Neural crest cell (in vitro differentiated cells): ENCODE results near the gene SLC2A9. TPM values are rescaled to one million over a fixed set of nuclear protein-coding genes. Genes with fewer than 3 reads are reported as not detected.

Experiments
- DNase-seq: peaks from one replicate; pipeline ENCODE4 v3.0.0; 2021; ENCODE audit warnings: low read depth, mixed read lengths, low spot score
- H3K27ac Mint-ChIP-seq: one replicate; pipeline ENCODE4 v1.8.0; 2021; ENCODE audit warnings: mild to moderate bottlenecking, mixed read lengths; ENCODE audit not compliant: unreplicated experiment
- H3K27me3 Mint-ChIP-seq: 2 replicates; pipeline ENCODE4 v1.8.0; 2021; ENCODE audit warnings: low read depth, mild to moderate bottlenecking, mixed read lengths
- H3K36me3 Mint-ChIP-seq: 2 replicates; pipeline ENCODE4 v1.8.0; 2021; ENCODE audit warnings: low read depth, mild to moderate bottlenecking, mixed read lengths
- H3K4me1 Mint-ChIP-seq: 2 replicates; pipeline ENCODE4 v1.8.0; 2021; ENCODE audit warnings: mixed read lengths
- H3K4me3 Mint-ChIP-seq: one replicate; pipeline ENCODE4 v1.8.0; 2021; ENCODE audit warnings: mild to moderate bottlenecking, mixed read lengths
- H3K9me3 Mint-ChIP-seq: 2 replicates; pipeline ENCODE4 v1.8.0; 2021; ENCODE audit warnings: mixed read lengths
- total RNA-seq: library from RNA; stranded (reverse); gene quantifications from 2 replicates; pipeline ENCODE4 v1.2.1, GENCODE V29; 2021
- TF ChIP-seq, protein P1 (sequence below): fragments of 200-600 bp; sonication (generic); conservative IDR thresholded peaks from 2 replicates; pipeline ENCODE4 v1.5.0; 2021; ENCODE audit warnings: antibody characterized with exemption, mild to moderate bottlenecking

SLC2A9 gene
- total RNA-seq, 1 donor from 2014 or later: 0.26 TPM

DNA sequence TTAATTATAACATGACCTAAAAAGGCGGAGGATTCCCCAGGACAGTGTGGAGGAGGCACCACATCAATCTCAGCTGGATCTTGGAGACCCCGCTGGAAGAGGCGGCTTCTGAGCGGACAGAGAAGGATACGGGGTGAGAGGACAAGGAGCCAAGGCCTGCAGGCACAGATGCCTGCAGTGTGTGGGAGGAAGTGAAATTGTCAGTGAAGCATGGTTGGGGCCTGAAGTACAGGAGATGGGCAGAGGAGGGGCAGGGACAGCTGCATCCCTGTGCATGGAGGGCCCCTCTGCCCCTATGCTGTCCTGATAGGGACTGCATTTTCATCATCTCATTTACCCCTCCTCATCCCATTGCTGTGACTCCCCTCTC, 1.7 kb upstream of the SLC2A9 start:
- no peak for DNase-seq
- no peaks in the 10 kb centered on the region for H3K9me3 Mint-ChIP-seq
- H3K36me3 Mint-ChIP-seq: no peaks in the 10 kb centered on the region
- H3K4me1 Mint-ChIP-seq: peaks cover 51% of the 10 kb centered on the region
- H3K27me3 Mint-ChIP-seq: no peaks in the 10 kb centered on the region
- TF ChIP-seq, protein P1, sequence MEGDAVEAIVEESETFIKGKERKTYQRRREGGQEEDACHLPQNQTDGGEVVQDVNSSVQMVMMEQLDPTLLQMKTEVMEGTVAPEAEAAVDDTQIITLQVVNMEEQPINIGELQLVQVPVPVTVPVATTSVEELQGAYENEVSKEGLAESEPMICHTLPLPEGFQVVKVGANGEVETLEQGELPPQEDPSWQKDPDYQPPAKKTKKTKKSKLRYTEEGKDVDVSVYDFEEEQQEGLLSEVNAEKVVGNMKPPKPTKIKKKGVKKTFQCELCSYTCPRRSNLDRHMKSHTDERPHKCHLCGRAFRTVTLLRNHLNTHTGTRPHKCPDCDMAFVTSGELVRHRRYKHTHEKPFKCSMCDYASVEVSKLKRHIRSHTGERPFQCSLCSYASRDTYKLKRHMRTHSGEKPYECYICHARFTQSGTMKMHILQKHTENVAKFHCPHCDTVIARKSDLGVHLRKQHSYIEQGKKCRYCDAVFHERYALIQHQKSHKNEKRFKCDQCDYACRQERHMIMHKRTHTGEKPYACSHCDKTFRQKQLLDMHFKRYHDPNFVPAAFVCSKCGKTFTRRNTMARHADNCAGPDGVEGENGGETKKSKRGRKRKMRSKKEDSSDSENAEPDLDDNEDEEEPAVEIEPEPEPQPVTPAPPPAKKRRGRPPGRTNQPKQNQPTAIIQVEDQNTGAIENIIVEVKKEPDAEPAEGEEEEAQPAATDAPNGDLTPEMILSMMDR: no peak
- H3K27ac Mint-ChIP-seq: peak overlapping the region; percentile 90
- H3K4me3 Mint-ChIP-seq: no peak overlapping the region

DNA sequence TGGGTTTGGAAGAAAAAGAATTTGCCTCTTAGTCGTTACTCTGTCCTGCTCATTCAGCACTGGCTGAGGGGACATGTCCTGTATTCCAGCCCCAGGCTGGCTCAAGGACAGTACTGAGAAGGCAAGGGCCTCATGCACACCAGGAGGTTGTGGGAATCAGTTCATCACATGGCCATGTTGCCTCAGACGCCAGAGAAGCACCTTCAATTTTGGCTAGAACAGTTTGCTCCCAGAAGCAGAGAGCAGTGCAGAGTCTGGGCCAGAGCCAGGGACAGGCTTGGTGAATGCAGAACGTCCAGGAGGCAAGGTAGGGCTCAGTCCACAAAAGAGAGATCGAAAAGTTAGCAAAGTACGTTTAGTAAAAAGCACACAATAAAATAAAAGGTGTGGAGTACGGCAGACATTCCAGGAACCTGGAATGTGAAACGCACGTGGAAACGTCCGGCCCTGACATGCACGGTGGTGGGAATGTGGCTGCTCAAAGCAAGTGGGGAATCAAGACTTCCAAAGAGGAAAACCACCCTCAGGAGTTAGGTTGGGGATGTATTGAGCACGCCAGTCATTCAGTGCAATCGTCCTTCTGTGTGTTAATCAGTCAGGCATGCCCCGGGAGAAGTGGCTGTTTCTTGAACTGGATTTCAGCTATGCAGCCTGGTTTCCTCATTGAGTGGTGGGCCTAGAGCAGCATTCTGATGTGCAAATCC, 1.2 kb upstream of the SLC2A9 start:
- Mint-ChIP-seq H3K36me3 (no peaks in the 10 kb centered on the region), H3K27ac (peak overlapping the region; percentile 90), H3K9me3 (no peaks in the 10 kb centered on the region), H3K4me1 (peaks cover 46% of the 10 kb centered on the region), H3K4me3 (no peak overlapping the region), H3K27me3 (no peaks in the 10 kb centered on the region)
- TF ChIP-seq, protein P1: no peak
- no peak for DNase-seq

GRCh38 chr4:10021653-10022023, 341 bp upstream of the SLC2A9 start:
- Mint-ChIP-seq H3K27me3 (no peaks in the 10 kb centered on the region), H3K27ac (no peak overlapping the region), H3K9me3 (no peaks in the 10 kb centered on the region), H3K4me1 (peaks cover 42% of the 10 kb centered on the region), H3K4me3 (no peak overlapping the region), H3K36me3 (no peaks in the 10 kb centered on the region)
- TF ChIP-seq, protein P1: no peak
- no peak for DNase-seq

GRCh38 chr4:10020106-10020505, 1.2 kb downstream of the SLC2A9 start:
- TF ChIP-seq, protein P1: no peak
- Mint-ChIP-seq H3K9me3 (no peaks in the 10 kb centered on the region), H3K4me3 (no peak overlapping the region), H3K27me3 (no peaks in the 10 kb centered on the region), H3K27ac (no peak overlapping the region), H3K4me1 (peaks cover 35% of the 10 kb centered on the region), H3K36me3 (no peaks in the 10 kb centered on the region)
- no peak for DNase-seq

DNA sequence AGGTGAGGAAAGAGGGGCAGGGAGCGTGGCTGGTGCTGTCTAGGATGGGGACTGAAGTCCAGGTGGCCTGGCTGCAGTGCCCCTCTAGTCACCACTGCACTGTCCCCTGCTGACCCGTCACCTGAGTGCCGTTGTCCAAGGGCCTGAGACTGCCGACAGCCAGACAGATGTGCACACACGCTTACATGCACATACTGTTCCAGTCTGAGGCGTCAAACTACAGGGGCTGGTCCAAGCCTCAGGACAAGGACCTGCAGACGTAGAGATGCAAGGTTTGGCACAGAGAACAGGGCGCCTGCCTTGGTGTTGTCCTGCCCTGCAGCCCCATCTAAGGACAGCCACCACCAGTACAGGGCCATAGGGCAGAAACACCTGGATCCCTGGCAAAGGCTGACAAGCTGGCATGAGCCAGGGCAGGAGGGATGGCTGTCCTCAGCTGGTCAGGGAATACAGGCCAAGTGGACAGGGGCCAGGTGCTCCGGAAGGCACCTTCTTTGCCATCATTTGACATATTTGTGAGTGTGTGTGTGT, 1.7 kb downstream of the SLC2A9 start:
- no peaks in the 10 kb centered on the region for H3K9me3 Mint-ChIP-seq
- no peak for DNase-seq
- TF ChIP-seq, protein P1: no peak
- no peaks in the 10 kb centered on the region for H3K27me3 Mint-ChIP-seq
- peaks cover 33% of the 10 kb centered on the region for H3K4me1 Mint-ChIP-seq
- no peaks in the 10 kb centered on the region for H3K36me3 Mint-ChIP-seq
- no peak overlapping the region for H3K27ac Mint-ChIP-seq
- no peak overlapping the region for H3K4me3 Mint-ChIP-seq
